Thymus (tissue), 11 donors: ENCODE measurements around the gene HOXA3. TPM values are rescaled to one million over a fixed set of nuclear protein-coding genes. Genes with fewer than 3 reads are reported as not detected.

Source experiments
- DNase-seq, 9 donors: peaks; one replicate each; pipeline ENCODE4 v3.0.0-alpha.2; 2013; ENCODE audit warnings: low spot score in 9 of 9, low read depth in 6 of 9, missing footprints in 1 of 9
- H3K27ac ChIP-seq, 2 donors: one replicate each; pipeline ENCODE4 v1.5.1; 2013; ENCODE audit warnings: control low read depth in 1 of 2, low read depth in 1 of 2, low read length in 1 of 2, mild to moderate bottlenecking in 1 of 2, moderate library complexity in 1 of 2
- H3K27me3 ChIP-seq, 2 donors: one replicate each; pipeline ENCODE4 v1.5.1; 2013; ENCODE audit warnings: low read length in 1 of 2; ENCODE audit not compliant: control insufficient read depth in 2 of 2, insufficient read depth in 1 of 2
- H3K36me3 ChIP-seq, 2 donors: one replicate each; pipeline ENCODE4 v1.5.1; 2013; ENCODE audit warnings: low read length in 1 of 2, mild to moderate bottlenecking in 1 of 2, moderate library complexity in 1 of 2; ENCODE audit not compliant: control insufficient read depth in 2 of 2, insufficient read depth in 2 of 2
- H3K4me1 ChIP-seq, 2 donors: one replicate each; pipeline ENCODE4 v1.5.1; 2013; ENCODE audit warnings: low read length in 2 of 2; ENCODE audit not compliant: control insufficient read depth in 2 of 2, insufficient read depth in 2 of 2
- H3K4me3 ChIP-seq, 2 donors: one replicate each; pipeline ENCODE4 v1.5.1; 2013; ENCODE audit warnings: low read length in 2 of 2, control low read depth in 1 of 2, mild to moderate bottlenecking in 1 of 2
- H3K9me3 ChIP-seq, 2 donors: one replicate each; pipeline ENCODE4 v1.5.1; 2013; ENCODE audit warnings: low read length in 1 of 2, mild to moderate bottlenecking in 1 of 2; ENCODE audit not compliant: control insufficient read depth in 2 of 2, insufficient read depth in 1 of 2
- WGBS: extraction: QIAGEN DNeasy Blood & Tissue Kit; methylation state at CpG from one replicate; pipeline ENCODE4 v1.1.7; 2013; 5-methylcytosine and 5-hydroxymethylcytosine counted together
- polyA plus RNA-seq: library from polyadenylated mRNA; stranded (reverse); fragments of 200-250 nt; gene quantifications from one replicate; pipeline ENCODE4 v1.2.3, GENCODE V29; 2013
- total RNA-seq: library from RNA; stranded (reverse); fragments of 120-200 nt; gene quantifications from one replicate; pipeline ENCODE4 v1.2.4, GENCODE V29; 2013
- donor health status: healthy.

Gene HOXA3
- total and polyA plus RNA-seq, 2 donors, result 0.80 to 5.5 TPM

- H3K4me3 ChIP-seq, result no peak overlapping the region
- WGBS, result 18% methylated on average over 12 of the region's 12 CpGs
- H3K4me1 ChIP-seq, result peaks cover 34 to 59% of the 10 kb centered on the region in 2 donors
- H3K36me3 ChIP-seq, result peaks cover 0 to 3% of the 10 kb centered on the region in 2 donors
- no peak overlapping the region for H3K27ac ChIP-seq
- no peak for DNase-seq
- peaks cover 0 to 22% of the 10 kb centered on the region in 2 donors for H3K9me3 ChIP-seq
- peaks cover 73 to 100% of the 10 kb centered on the region in 2 donors for H3K27me3 ChIP-seq
Observed at GRCh38 chr7:27164045-27164366, 11.6 kb upstream of the HOXA3 start.

GRCh38 chr7:27163288-27164044 is 11.1 kb upstream of the HOXA3 start:
- WGBS, result 26% methylated on average over 24 of the region's 24 CpGs
- H3K4me3 ChIP-seq, result no peak overlapping the region
- DNase-seq, result no peak
- H3K9me3 ChIP-seq, result peaks cover under 1 to 24% of the 10 kb centered on the region in 2 donors
- H3K27me3 ChIP-seq, result peaks cover 79 to 100% of the 10 kb centered on the region in 2 donors
- H3K4me1 ChIP-seq, result peaks cover 34 to 59% of the 10 kb centered on the region in 2 donors
- no peak overlapping the region for H3K27ac ChIP-seq
- H3K36me3 ChIP-seq, result peaks cover 0 to 3% of the 10 kb centered on the region in 2 donors

- Histone ChIP-seq H3K27ac (no peak overlapping the region), H3K9me3 (peaks cover 3 to 26% of the 10 kb centered on the region in 2 donors), H3K4me1 (peaks cover 39 to 57% of the 10 kb centered on the region in 2 donors), H3K27me3 (peaks cover 86 to 100% of the 10 kb centered on the region in 2 donors), H3K4me3 (no peak overlapping the region), H3K36me3 (peaks cover 0 to 3% of the 10 kb centered on the region in 2 donors)
- no peak for DNase-seq
- WGBS, result 61% methylated on average over 7 of the region's 7 CpGs
Observed at GRCh38 chr7:27162561-27163287, 10.3 kb upstream of the HOXA3 start.

GRCh38 chr7:27161721-27162560 is 9.6 kb upstream of the HOXA3 start:
- Histone ChIP-seq H3K27ac (no peak overlapping the region), H3K9me3 (peaks cover 3 to 29% of the 10 kb centered on the region in 2 donors), H3K36me3 (peaks cover 0 to 3% of the 10 kb centered on the region in 2 donors), H3K4me3 (no peak overlapping the region), H3K4me1 (peaks cover 35 to 60% of the 10 kb centered on the region in 2 donors), H3K27me3 (peaks cover 88 to 100% of the 10 kb centered on the region in 2 donors)
- DNase-seq, result no peak
- WGBS, result 46% methylated on average over 30 of the region's 30 CpGs

- Histone ChIP-seq H3K4me3 (peak overlapping the region; percentile 56 to 73), H3K27me3 (peaks cover 88 to 100% of the 10 kb centered on the region in 2 donors), H3K27ac (no peak overlapping the region), H3K36me3 (peaks cover 0 to 3% of the 10 kb centered on the region in 2 donors), H3K9me3 (peaks cover 3 to 24% of the 10 kb centered on the region in 2 donors), H3K4me1 (peaks cover 31 to 59% of the 10 kb centered on the region in 2 donors)
- 2% methylated on average over 27 of the region's 27 CpGs for WGBS
- no peak for DNase-seq
Observed at GRCh38 chr7:27161214-27161720, 8.9 kb upstream of the HOXA3 start.

- Histone ChIP-seq H3K4me1 (peaks cover 27 to 59% of the 10 kb centered on the region in 2 donors), H3K4me3 (peak overlapping the region; percentile 56 to 73), H3K9me3 (peaks cover 3 to 24% of the 10 kb centered on the region in 2 donors), H3K27me3 (peaks cover 88 to 100% of the 10 kb centered on the region in 2 donors), H3K27ac (no peak overlapping the region), H3K36me3 (peaks cover 0 to 3% of the 10 kb centered on the region in 2 donors)
- peak; percentile 63 to 91 (median 82) for DNase-seq
- WGBS, result under 1% methylated on average over 54 of the region's 54 CpGs
Observed at GRCh38 chr7:27160546-27161213, 8.3 kb upstream of the HOXA3 start.

GRCh38 chr7:27160145-27160545 is 7.8 kb upstream of the HOXA3 start:
- 7% methylated on average over 23 of the region's 23 CpGs for WGBS
- peaks cover 3 to 25% of the 10 kb centered on the region in 2 donors for H3K9me3 ChIP-seq
- peaks cover 91 to 100% of the 10 kb centered on the region in 2 donors for H3K27me3 ChIP-seq
- H3K36me3 ChIP-seq, result peaks cover 0 to 3% of the 10 kb centered on the region in 2 donors
- no peak overlapping the region for H3K27ac ChIP-seq
- peak overlapping the region; percentile 56 to 73 for H3K4me3 ChIP-seq
- peaks cover 27 to 60% of the 10 kb centered on the region in 2 donors for H3K4me1 ChIP-seq
- peak in 1 of 9 donors; percentile 53 for DNase-seq
